Measurements from ENCODE around the gene TTC39A. TPM values are rescaled to one million over a fixed set of nuclear protein-coding genes. Genes with fewer than 3 reads are reported as not detected.
A peak's percentile ranks its signal among the peaks of the same experiment; 100 is the strongest.

Gene TTC39A
- total RNA-seq, 2 experiments from 2014 or later: 0.11 TPM; not detected in 1

- ChIA-PET POLR2A (no interaction called here), CTCF (interaction anchor here (0.7 to 3.8 kb wide), 3 partner anchors 34 to 103 kb away, joined by 3 to 39 read pairs (median 3); no protein-coding TSS in a partner anchor)
- Mint-ChIP-seq H3K9me3 (ENCODE audit: low read depth) (no peaks in the 10 kb centered on the region), H3K27me3 (no peaks in the 10 kb centered on the region), H3K36me3 (ENCODE audit: low read depth) (no peaks in the 10 kb centered on the region), H3K27ac (no peak overlapping the region), H3K4me3 (no peak overlapping the region), H3K4me1 (peaks cover 11% of the 10 kb centered on the region)
- ATAC-seq (no peak), DNase-seq (no peak)
- intact Hi-C loops (cut with DNase I, micrococcal nuclease): loop anchor here (5.0 to 10.0 kb wide), 5 partner anchors 82 to 520 kb away; no protein-coding TSS in a partner anchor
These were observed 35.7 kb downstream of the TTC39A start for GRCh38 chr1:51294566-51295184.

- Mint-ChIP-seq H3K4me3 (no peak overlapping the region), H3K27me3 (no peaks in the 10 kb centered on the region), H3K27ac (no peak overlapping the region), H3K4me1 (peaks cover 11% of the 10 kb centered on the region), H3K9me3 (ENCODE audit: low read depth) (no peaks in the 10 kb centered on the region), H3K36me3 (ENCODE audit: low read depth) (no peaks in the 10 kb centered on the region)
- POLR2A ChIA-PET: no interaction called here
- DNase-seq: no peak
- CTCF ChIA-PET: interaction anchor here (0.7 to 3.8 kb wide), 2 partner anchors 33 to 103 kb away, joined by 3 to 39 read pairs; no protein-coding TSS in a partner anchor
- intact Hi-C loops (cut with DNase I, micrococcal nuclease): loop anchor here in 1 of 2 experiments (10.0 kb wide), 2 partner anchors 419 to 519 kb away; no protein-coding TSS in a partner anchor
- ATAC-seq: no peak
These were observed 36.4 kb downstream of the TTC39A start for GRCh38 chr1:51293898-51294515.

- Mint-ChIP-seq H3K36me3 (ENCODE audit: low read depth) (no peaks in the 10 kb centered on the region), H3K9me3 (ENCODE audit: low read depth) (no peaks in the 10 kb centered on the region), H3K4me3 (no peak overlapping the region), H3K27ac (no peak overlapping the region), H3K4me1 (no peaks in the 10 kb centered on the region), H3K27me3 (no peaks in the 10 kb centered on the region)
- intact Hi-C loops (cut with DNase I, micrococcal nuclease): loop anchor here in 1 of 2 experiments (10.0 kb wide), 2 partner anchors 416 to 516 kb away; no protein-coding TSS in a partner anchor
- CTCF ChIA-PET: interaction anchor here (1.2 kb wide), 1 partner anchor 101 kb away, joined by 3 read pairs; no protein-coding TSS in a partner anchor
- POLR2A ChIA-PET: no interaction called here
- ATAC-seq: no peak
- no peak for DNase-seq
These were observed 39.9 kb downstream of the TTC39A start for GRCh38 chr1:51290489-51290847.

GRCh38 chr1:51289676-51290488 lies 40.5 kb downstream of the TTC39A start:
- POLR2A ChIA-PET: no interaction called here

GRCh38 chr1:51288578-51288977 lies 41.8 kb downstream of the TTC39A start:
- intact Hi-C loops (cut with DNase I, micrococcal nuclease): no loop called here
- H3K27ac Mint-ChIP-seq: no peak overlapping the region
- no peaks in the 10 kb centered on the region for H3K27me3 Mint-ChIP-seq
- no peak for DNase-seq
- H3K4me1 Mint-ChIP-seq: peaks cover 17% of the 10 kb centered on the region
- no peaks in the 10 kb centered on the region for H3K9me3 Mint-ChIP-seq (ENCODE audit: low read depth)
- ChIA-PET POLR2A (no interaction called here), CTCF (interaction anchor here (0.6 to 3.0 kb wide), 3 partner anchors 8 to 428 kb away, joined by 3 to 12 read pairs (median 7); no protein-coding TSS in a partner anchor)
- H3K36me3 Mint-ChIP-seq (ENCODE audit: low read depth): no peaks in the 10 kb centered on the region
- no peak overlapping the region for H3K4me3 Mint-ChIP-seq
- no peak for ATAC-seq

More at GRCh38 chr1:51289676-51290488, 40.5 kb downstream of the TTC39A start:
- Mint-ChIP-seq H3K27me3 (no peaks in the 10 kb centered on the region), H3K36me3 (ENCODE audit: low read depth) (no peaks in the 10 kb centered on the region), H3K4me3 (no peak overlapping the region), H3K27ac (no peak overlapping the region), H3K4me1 (peaks cover 6% of the 10 kb centered on the region), H3K9me3 (ENCODE audit: low read depth) (no peaks in the 10 kb centered on the region)
- CTCF ChIA-PET: interaction anchor here (1.2 kb wide), 1 partner anchor 101 kb away, joined by 3 read pairs; no protein-coding TSS in a partner anchor
- ATAC-seq (no peak), DNase-seq (no peak)
- intact Hi-C loops (cut with DNase I, micrococcal nuclease): loop anchor here in 1 of 2 experiments (10.0 kb wide), 2 partner anchors 415 to 515 kb away; no protein-coding TSS in a partner anchor

GRCh38 chr1:51287966-51288365 lies 42.4 kb downstream of the TTC39A start:
- Mint-ChIP-seq H3K4me1 (peaks cover 17% of the 10 kb centered on the region), H3K36me3 (ENCODE audit: low read depth) (no peaks in the 10 kb centered on the region), H3K9me3 (ENCODE audit: low read depth) (no peaks in the 10 kb centered on the region), H3K4me3 (no peak overlapping the region), H3K27me3 (no peaks in the 10 kb centered on the region), H3K27ac (no peak overlapping the region)
- ChIA-PET POLR2A (no interaction called here), CTCF (interaction anchor here (1.0 to 3.0 kb wide), 3 partner anchors 9 to 43 kb away, joined by 3 to 12 read pairs (median 7); no protein-coding TSS in a partner anchor)
- intact Hi-C loops (cut with DNase I, micrococcal nuclease): no loop called here
- ATAC-seq (no peak), DNase-seq (no peak)

- DNase-seq: no peak
- Mint-ChIP-seq H3K27ac (no peak overlapping the region), H3K27me3 (no peaks in the 10 kb centered on the region), H3K4me3 (no peak overlapping the region), H3K4me1 (peaks cover 21% of the 10 kb centered on the region), H3K36me3 (ENCODE audit: low read depth) (no peaks in the 10 kb centered on the region), H3K9me3 (ENCODE audit: low read depth) (no peaks in the 10 kb centered on the region)
- intact Hi-C loops (cut with DNase I, micrococcal nuclease): no loop called here
- CTCF ChIA-PET: no interaction called here
- peak; percentile 75 for ATAC-seq
- POLR2A ChIA-PET: no interaction called here
These were observed 45.3 kb downstream of the TTC39A start for GRCh38 chr1:51285055-51285454.

GRCh38 chr1:51284487-51284954 lies 45.8 kb downstream of the TTC39A start:
- POLR2A ChIA-PET: no interaction called here
- Mint-ChIP-seq H3K27me3 (no peaks in the 10 kb centered on the region), H3K27ac (no peak overlapping the region), H3K4me3 (no peak overlapping the region), H3K36me3 (ENCODE audit: low read depth) (no peaks in the 10 kb centered on the region), H3K4me1 (peaks cover 21% of the 10 kb centered on the region), H3K9me3 (ENCODE audit: low read depth) (no peaks in the 10 kb centered on the region)
- intact Hi-C loops (cut with DNase I, micrococcal nuclease): no loop called here
- ATAC-seq: peak; percentile 20
- CTCF ChIA-PET: no interaction called here
- DNase-seq: no peak

GRCh38 chr1:51283979-51284378 lies 46.4 kb downstream of the TTC39A start:
- intact Hi-C loops (cut with DNase I, micrococcal nuclease): no loop called here
- DNase-seq (no peak), ATAC-seq (no peak)
- H3K27ac Mint-ChIP-seq: no peak overlapping the region
- H3K36me3 Mint-ChIP-seq (ENCODE audit: low read depth): no peaks in the 10 kb centered on the region
- ChIA-PET CTCF (no interaction called here), POLR2A (no interaction called here)
- H3K4me3 Mint-ChIP-seq: no peak overlapping the region
- no peaks in the 10 kb centered on the region for H3K27me3 Mint-ChIP-seq
- H3K4me1 Mint-ChIP-seq: peaks cover 21% of the 10 kb centered on the region
- no peaks in the 10 kb centered on the region for H3K9me3 Mint-ChIP-seq (ENCODE audit: low read depth)

GRCh38 chr1:51282605-51283004 lies 47.8 kb downstream of the TTC39A start:
- ChIA-PET POLR2A (no interaction called here), CTCF (interaction anchor here (0.6 to 0.8 kb wide), 2 partner anchors 834 to 1558 kb away, joined by 3 read pairs; no protein-coding TSS in a partner anchor)
- Mint-ChIP-seq H3K36me3 (ENCODE audit: low read depth) (peaks cover under 1% of the 10 kb centered on the region), H3K4me3 (no peak overlapping the region), H3K27ac (no peak overlapping the region), H3K27me3 (no peaks in the 10 kb centered on the region), H3K4me1 (peaks cover 21% of the 10 kb centered on the region), H3K9me3 (ENCODE audit: low read depth) (no peaks in the 10 kb centered on the region)
- intact Hi-C loops (cut with DNase I, micrococcal nuclease): no loop called here
- no peak for DNase-seq
- peak; percentile 34 for ATAC-seq

- no peaks in the 10 kb centered on the region for H3K9me3 Mint-ChIP-seq (ENCODE audit: low read depth)
- no peak overlapping the region for H3K27ac Mint-ChIP-seq
- intact Hi-C loops (cut with DNase I, micrococcal nuclease): no loop called here
- ATAC-seq: no peak
- DNase-seq: no peak
- CTCF ChIA-PET: no interaction called here
- H3K36me3 Mint-ChIP-seq (ENCODE audit: low read depth): peaks cover 2% of the 10 kb centered on the region
- POLR2A ChIA-PET: no interaction called here
- H3K27me3 Mint-ChIP-seq: no peaks in the 10 kb centered on the region
- H3K4me1 Mint-ChIP-seq: peaks cover 21% of the 10 kb centered on the region
- no peak overlapping the region for H3K4me3 Mint-ChIP-seq
These were observed 48.6 kb downstream of the TTC39A start for GRCh38 chr1:51281807-51282206.
